Endodermal cell (in vitro differentiated cells): ENCODE measurements around the gene RGS6. TPM values are rescaled to one million over a fixed set of nuclear protein-coding genes. Genes with fewer than 3 reads are reported as not detected.

Experiments
- DNase-seq: peaks from one replicate; pipeline ENCODE4 v3.0.0-alpha.2; 2017
- H3K27ac ChIP-seq: 2 replicates; pipeline ENCODE4 v1.5.1; 2013; ENCODE audit warnings: mild to moderate bottlenecking, low read depth, low read length, moderate library complexity
- H3K27me3 ChIP-seq: 2 replicates; pipeline ENCODE4 v1.6.1; 2013; ENCODE audit warnings: mild to moderate bottlenecking, low read length, moderate library complexity; ENCODE audit not compliant: insufficient read depth, control insufficient read depth, poor library complexity, severe bottlenecking
- H3K36me3 ChIP-seq: 2 replicates; pipeline ENCODE4 v1.7.0; 2013; ENCODE audit warnings: mild to moderate bottlenecking, low read length, moderate library complexity; ENCODE audit not compliant: control insufficient read depth, insufficient read depth
- H3K4me1 ChIP-seq: one replicate; pipeline ENCODE4 v1.7.0; 2013; ENCODE audit warnings: low read length; ENCODE audit not compliant: control insufficient read depth, insufficient read depth
- H3K4me3 ChIP-seq: 2 replicates; pipeline ENCODE4 v1.5.1; 2013; ENCODE audit warnings: mild to moderate bottlenecking, low read length, moderate library complexity
- H3K9ac ChIP-seq: 2 replicates; pipeline ENCODE4 v1.6.1; 2013; ENCODE audit warnings: mild to moderate bottlenecking, low read length, moderate library complexity; ENCODE audit not compliant: poor library complexity, severe bottlenecking; ENCODE audit errors: extremely low read depth
- H3K9me3 ChIP-seq: 2 replicates; pipeline ENCODE4 v1.6.1; 2013; ENCODE audit warnings: mild to moderate bottlenecking, low read length, moderate library complexity; ENCODE audit not compliant: control insufficient read depth
- H3K27ac Mint-ChIP-seq: 2 replicates; pipeline ENCODE4 v1.8.0; 2020; ENCODE audit warnings: mixed read lengths
- H3K27me3 Mint-ChIP-seq: 2 replicates; pipeline ENCODE4 v1.8.0; 2021; ENCODE audit warnings: mild to moderate bottlenecking, mixed read lengths; ENCODE audit not compliant: insufficient read depth
- H3K36me3 Mint-ChIP-seq: 2 replicates; pipeline ENCODE4 v1.8.0; 2020; ENCODE audit warnings: low read depth, mixed read lengths
- H3K4me1 Mint-ChIP-seq: 2 replicates; pipeline ENCODE4 v1.8.0; 2020; ENCODE audit warnings: mixed read lengths
- H3K4me3 Mint-ChIP-seq: 2 replicates; pipeline ENCODE4 v1.8.0; 2020; ENCODE audit warnings: mild to moderate bottlenecking, moderate library complexity, mixed read lengths
- H3K9me3 Mint-ChIP-seq: 2 replicates; pipeline ENCODE4 v1.8.0; 2020; ENCODE audit warnings: mild to moderate bottlenecking, mixed read lengths
- WGBS, 2 experiments: methylation state at CpG; one replicate each; pipeline versions ENCODE4 v1.1.5 to v1.1.7; 2013; ENCODE audit warnings: missing lambda C conversion rate in 2 of 2, mixed read lengths in 1 of 2; ENCODE audit not compliant: insufficient coverage in 1 of 2, insufficient read length in 1 of 2; 5-methylcytosine and 5-hydroxymethylcytosine counted together
- total RNA-seq, 2 donors: library from RNA; stranded (reverse); fragmentation: NEBNext Ultra II Directional in 1 of 2; extraction: Animal tissue kit (Norgen Biotek cat#: 25700) in 1 of 2; gene quantifications; 2 replicates in 1 of 2; 3 replicates in 1 of 2; pipeline ENCODE4 v1.2.1, GENCODE V29; 2021
- TF ChIP-seq, protein P1 (sequence below): fragments of 200-600 bp; sonication (generic); conservative IDR thresholded peaks from 2 replicates; pipeline ENCODE4 v1.5.0; 2021; ENCODE audit warnings: antibody characterized with exemption, mild to moderate bottlenecking

Gene RGS6
- total RNA-seq, 2 donors from 2014 or later: 10.1 to 16.3 TPM

DNA sequence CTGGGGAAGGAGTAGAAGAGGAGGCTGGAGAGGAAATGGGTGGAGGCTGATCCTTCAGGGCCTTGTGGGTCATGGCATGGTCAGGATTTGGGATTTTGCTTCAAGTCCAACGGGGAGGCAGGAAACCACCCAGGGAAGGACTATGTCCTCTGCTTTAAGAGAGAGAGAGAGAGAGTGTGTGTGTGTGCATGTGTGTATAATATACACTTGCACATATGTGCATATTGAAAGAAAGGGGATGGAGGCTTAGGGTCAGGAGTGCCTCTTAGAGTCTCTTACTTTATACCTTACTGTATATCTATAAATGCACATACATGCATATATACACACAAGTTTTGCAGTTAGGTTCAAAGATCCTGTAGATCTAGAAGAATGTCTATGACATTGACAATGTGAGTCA is 94.8 kb downstream of the RGS6 start:
- Histone ChIP-seq H3K9ac (no peak overlapping the region), H3K4me1 (no peaks in the 10 kb centered on the region), H3K27ac (no peak overlapping the region), H3K36me3 (no peaks in the 10 kb centered on the region), H3K27me3 (no peaks in the 10 kb centered on the region), H3K9me3 (no peaks in the 10 kb centered on the region), H3K4me3 (no peak overlapping the region)
- no peaks in the 10 kb centered on the region for H3K9me3 Mint-ChIP-seq
- DNase-seq: no peak
- TF ChIP-seq, protein P1, sequence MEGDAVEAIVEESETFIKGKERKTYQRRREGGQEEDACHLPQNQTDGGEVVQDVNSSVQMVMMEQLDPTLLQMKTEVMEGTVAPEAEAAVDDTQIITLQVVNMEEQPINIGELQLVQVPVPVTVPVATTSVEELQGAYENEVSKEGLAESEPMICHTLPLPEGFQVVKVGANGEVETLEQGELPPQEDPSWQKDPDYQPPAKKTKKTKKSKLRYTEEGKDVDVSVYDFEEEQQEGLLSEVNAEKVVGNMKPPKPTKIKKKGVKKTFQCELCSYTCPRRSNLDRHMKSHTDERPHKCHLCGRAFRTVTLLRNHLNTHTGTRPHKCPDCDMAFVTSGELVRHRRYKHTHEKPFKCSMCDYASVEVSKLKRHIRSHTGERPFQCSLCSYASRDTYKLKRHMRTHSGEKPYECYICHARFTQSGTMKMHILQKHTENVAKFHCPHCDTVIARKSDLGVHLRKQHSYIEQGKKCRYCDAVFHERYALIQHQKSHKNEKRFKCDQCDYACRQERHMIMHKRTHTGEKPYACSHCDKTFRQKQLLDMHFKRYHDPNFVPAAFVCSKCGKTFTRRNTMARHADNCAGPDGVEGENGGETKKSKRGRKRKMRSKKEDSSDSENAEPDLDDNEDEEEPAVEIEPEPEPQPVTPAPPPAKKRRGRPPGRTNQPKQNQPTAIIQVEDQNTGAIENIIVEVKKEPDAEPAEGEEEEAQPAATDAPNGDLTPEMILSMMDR: no peak
- no peaks in the 10 kb centered on the region for H3K36me3 Mint-ChIP-seq
- H3K4me1 Mint-ChIP-seq: peaks cover 6% of the 10 kb centered on the region
- no peaks in the 10 kb centered on the region for H3K27me3 Mint-ChIP-seq
- H3K4me3 Mint-ChIP-seq: no peak overlapping the region
- H3K27ac Mint-ChIP-seq: no peak overlapping the region
- 90% methylated on average over 1 of the region's 1 CpG; no CpG with 5 or more reads in 1 of the 2 experiments for WGBS, 2 experiments

DNA sequence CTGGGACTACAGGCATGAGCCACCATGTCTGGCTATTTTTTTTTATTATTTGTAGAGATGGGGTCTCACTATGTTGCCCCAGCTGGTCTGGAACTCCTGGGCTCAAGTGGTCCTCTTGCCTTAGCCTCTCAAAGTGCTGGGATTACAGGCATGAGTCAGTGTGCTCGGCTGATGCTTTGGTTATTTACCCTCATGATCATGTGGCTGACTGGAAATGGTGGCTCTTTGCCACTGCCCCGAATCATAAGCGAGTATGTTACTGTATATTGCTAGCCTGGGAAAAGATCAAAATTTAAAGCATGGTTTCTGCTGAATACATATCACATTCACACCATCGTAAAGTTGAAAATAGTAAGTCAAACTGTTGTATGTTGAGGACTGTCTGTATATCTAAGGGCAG is 101.1 kb downstream of the RGS6 start:
- peaks cover 4% of the 10 kb centered on the region for H3K36me3 Mint-ChIP-seq
- no peaks in the 10 kb centered on the region for H3K27me3 Mint-ChIP-seq
- no peak overlapping the region for H3K27ac Mint-ChIP-seq
- Histone ChIP-seq H3K4me3 (no peak overlapping the region), H3K36me3 (no peaks in the 10 kb centered on the region), H3K27me3 (no peaks in the 10 kb centered on the region), H3K9me3 (no peaks in the 10 kb centered on the region), H3K4me1 (no peaks in the 10 kb centered on the region), H3K9ac (no peak overlapping the region), H3K27ac (no peak overlapping the region)
- no peak overlapping the region for H3K4me3 Mint-ChIP-seq
- no peaks in the 10 kb centered on the region for H3K4me1 Mint-ChIP-seq
- 89 to 97% methylated on average over 3 to 4 of the region's 4 CpGs for WGBS, 2 experiments
- peaks cover 3% of the 10 kb centered on the region for H3K9me3 Mint-ChIP-seq
- TF ChIP-seq, protein P1: no peak
- DNase-seq: no peak

DNA sequence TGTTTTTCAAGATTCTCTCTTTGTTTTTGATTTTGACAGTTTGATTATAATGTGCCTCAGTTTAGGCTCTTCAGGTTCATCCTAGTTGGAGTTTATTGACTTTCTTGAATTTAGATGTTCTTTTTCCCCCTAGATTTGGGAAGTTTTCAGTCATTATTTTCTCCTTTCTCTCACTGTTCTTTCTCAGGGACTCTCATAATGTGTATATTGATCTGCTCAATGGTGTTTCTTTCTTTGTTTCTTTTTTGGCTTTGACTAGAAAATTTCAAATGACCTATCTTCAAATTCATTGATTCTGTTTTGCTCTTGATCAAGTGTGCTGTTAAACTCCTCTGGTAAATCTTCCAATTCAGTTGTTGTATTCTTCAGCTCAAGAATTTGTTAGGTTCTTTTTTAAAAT is 108.3 kb downstream of the RGS6 start:
- TF ChIP-seq, protein P1: no peak
- Mint-ChIP-seq H3K9me3 (peaks cover 30% of the 10 kb centered on the region), H3K27me3 (no peaks in the 10 kb centered on the region), H3K27ac (no peak overlapping the region), H3K4me1 (peaks cover 7% of the 10 kb centered on the region), H3K4me3 (no peak overlapping the region), H3K36me3 (peaks cover 11% of the 10 kb centered on the region)
- Histone ChIP-seq H3K27me3 (no peaks in the 10 kb centered on the region), H3K4me1 (no peaks in the 10 kb centered on the region), H3K27ac (no peak overlapping the region), H3K4me3 (no peak overlapping the region), H3K9me3 (peaks cover 44% of the 10 kb centered on the region), H3K36me3 (no peaks in the 10 kb centered on the region), H3K9ac (no peak overlapping the region)
- DNase-seq: no peak
